Aorta (tissue), 5 donors: ENCODE data around the gene TRAPPC1. TPM values are rescaled to one million over a fixed set of nuclear protein-coding genes. Genes with fewer than 3 reads are reported as not detected.

Source experiments
- ATAC-seq: fragments of 200-7000 bp; cut with Tn5 transposase; one replicate; pipeline ENCODE4 v1.9.1; 2022; ENCODE audit warnings: moderate library complexity; ENCODE audit not compliant: low FRiP score
- DNase-seq, 2 donors: peaks; one replicate each; pipeline ENCODE4 v3.0.0-alpha.2; 2020
- H3K27ac ChIP-seq, 2 donors: one replicate each; pipeline ENCODE4 v1.5.1; 2013; ENCODE audit warnings: low read length in 2 of 2, mild to moderate bottlenecking in 2 of 2, moderate library complexity in 2 of 2, control low read depth in 1 of 2, inconsistent platforms in 1 of 2, low read depth in 1 of 2
- H3K27me3 ChIP-seq, 2 donors: one replicate each; pipeline ENCODE4 v1.6.1; 2013; ENCODE audit warnings: control low read depth in 1 of 2, low read length in 1 of 2, mild to moderate bottlenecking in 1 of 2, moderate library complexity in 1 of 2; ENCODE audit not compliant: insufficient read depth in 2 of 2, control insufficient read depth in 1 of 2
- H3K36me3 ChIP-seq, 2 donors: one replicate each; pipeline ENCODE4 v1.6.1; 2013; ENCODE audit warnings: control low read depth in 1 of 2, low read length in 1 of 2, mild to moderate bottlenecking in 1 of 2; ENCODE audit not compliant: insufficient read depth in 2 of 2, control insufficient read depth in 1 of 2
- H3K4me1 ChIP-seq, 2 donors: one replicate each; pipeline ENCODE4 v1.6.1; 2013; ENCODE audit warnings: low read length in 2 of 2, control low read depth in 1 of 2, mild to moderate bottlenecking in 1 of 2, moderate library complexity in 1 of 2; ENCODE audit not compliant: insufficient read depth in 2 of 2, control insufficient read depth in 1 of 2
- H3K4me3 ChIP-seq, 2 donors: one replicate each; pipeline ENCODE4 v1.5.1; 2013; ENCODE audit warnings: low read length in 2 of 2, control low read depth in 1 of 2, mild to moderate bottlenecking in 1 of 2
- H3K9me3 ChIP-seq: one replicate; pipeline ENCODE4 v1.6.1; 2013; ENCODE audit warnings: mild to moderate bottlenecking, low read length; ENCODE audit not compliant: control insufficient read depth
- WGBS, 2 donors: extraction: QIAGEN DNeasy Blood & Tissue Kit; methylation state at CpG; one replicate each; pipeline ENCODE4 v1.1.7; 2013; 5-methylcytosine and 5-hydroxymethylcytosine counted together
- intact Hi-C, 2 donors: fragments of 100-400 bp; cut with DNase I; formaldehyde crosslinking; loops; one replicate each; pipeline versions ENCODE4 v1.14.2 to v1.15.0; 2022
- polyA plus RNA-seq, 2 donors: library from polyadenylated mRNA; stranded (reverse); fragments of 200-250 nt; gene quantifications; one replicate each; pipeline ENCODE4 v1.2.3, GENCODE V29; 2013
- total RNA-seq, 2 donors: library from RNA; stranded (reverse); fragmentation: NEBNext Ultra II Directional; extraction: Animal tissue kit (Norgen Biotek cat#: 25700); gene quantifications; one replicate each; pipeline ENCODE4 v1.2.1, GENCODE V29; 2021
- donor health status: healthy with polysubstance abuse.
- donor health status: Bipolar disorder and iron deficiency.
- donor health status: DM: no; HTN: no; CAD: no.
- donor health status: DM: no; HTN: no; CAD: no.
- donor health status: DM: yes; HTN: yes; CAD: no.

TRAPPC1 gene
- total and polyA plus RNA-seq, 4 donors: 70.3 to 126 (median 97.1) TPM

GRCh38 chr17:7930841-7931631 lies 710 bp downstream of the TRAPPC1 start:
- ATAC-seq: no peak
- intact Hi-C loops: loop anchor here in 1 of 2 donors (10.0 kb wide), 1 partner anchor 124 kb away; no protein-coding TSS in a partner anchor
- DNase-seq: no peak
- Histone ChIP-seq H3K27me3 (no peaks in the 10 kb centered on the region), H3K27ac (no peak overlapping the region), H3K36me3 (no peaks in the 10 kb centered on the region), H3K4me1 (no peaks in the 10 kb centered on the region), H3K4me3 (peak overlapping the region; percentile 45 to 59), H3K9me3 (no peaks in the 10 kb centered on the region)
- WGBS, 2 donors: 38% methylated on average over 20 of the region's 20 CpGs

- Histone ChIP-seq H3K4me3 (no peak within 1 kb of the TSS), H3K9me3 (no peaks in the 10 kb centered on the region), H3K27ac (no peak within 1 kb of the TSS), H3K36me3 (no peaks in the 10 kb centered on the region), H3K27me3 (no peaks in the 10 kb centered on the region), H3K4me1 (no peaks in the 10 kb centered on the region)
- no peak for ATAC-seq
- intact Hi-C loops: loop anchor here in 1 of 2 donors (10.0 kb wide), 1 partner anchor 125 kb away; no protein-coding TSS in a partner anchor
- peak in 1 of 2 donors; percentile 64 for DNase-seq
- 32 to 39% methylated on average over 62 to 67 of the region's 67 CpGs for WGBS, 2 donors
These were observed 2.4 kb downstream of the TRAPPC1 start, which contains the start of gene KCNAB3 for GRCh38 chr17:7929158-7930023. Gene KCNAB3, minus strand, starts transcription at chr17:7929856. Its CDS starts 421 bp downstream, at chr17:7929435.

DNA sequence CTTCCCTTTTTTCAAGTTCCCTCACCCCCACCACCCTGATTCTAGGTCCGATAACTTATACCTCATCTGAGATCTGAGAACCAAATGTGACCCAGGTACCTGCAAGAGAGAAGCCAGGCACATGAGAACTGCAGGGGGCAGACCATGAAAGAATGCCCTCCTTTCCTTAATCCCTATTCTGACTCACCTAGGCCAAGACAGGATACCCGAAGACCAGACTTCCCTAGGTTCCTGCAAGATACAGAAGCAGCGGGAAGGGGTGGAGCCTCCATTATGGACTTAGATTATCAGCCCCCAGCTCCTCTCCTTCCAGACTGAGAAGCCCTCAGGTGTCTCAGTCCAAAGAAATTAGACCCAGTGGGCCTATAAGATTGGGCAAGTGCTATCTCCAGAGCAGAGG lies 4.2 kb downstream of the TRAPPC1 start:
- DNase-seq (no peak), ATAC-seq (no peak)
- WGBS, 2 donors: 84 to 94% methylated on average over 3 of the region's 3 CpGs
- H3K27me3 ChIP-seq: no peaks in the 10 kb centered on the region
- no peaks in the 10 kb centered on the region for H3K9me3 ChIP-seq
- no peak overlapping the region for H3K4me3 ChIP-seq
- H3K4me1 ChIP-seq: no peaks in the 10 kb centered on the region
- intact Hi-C loops: no loop called here
- no peaks in the 10 kb centered on the region for H3K36me3 ChIP-seq
- H3K27ac ChIP-seq: no peak overlapping the region

- ATAC-seq: peak; percentile 92
- H3K27ac ChIP-seq: no peak overlapping the region
- DNase-seq: peak; percentile 92 to 94
- 21 to 22% methylated on average over 43 to 45 of the region's 45 CpGs for WGBS, 2 donors
- no peaks in the 10 kb centered on the region for H3K9me3 ChIP-seq
- H3K27me3 ChIP-seq: no peaks in the 10 kb centered on the region
- intact Hi-C loops: loop anchor here in 1 of 2 donors (5.0 kb wide), 1 partner anchor 61 kb away; no protein-coding TSS in a partner anchor
- H3K4me1 ChIP-seq: no peaks in the 10 kb centered on the region
- H3K4me3 ChIP-seq: peak overlapping the region in 1 of 2 donors; percentile 21
- no peaks in the 10 kb centered on the region for H3K36me3 ChIP-seq
These were observed 8.7 kb downstream of the TRAPPC1 start for GRCh38 chr17:7922845-7923628.

GRCh38 chr17:7922269-7922844 lies 9.4 kb downstream of the TRAPPC1 start:
- ATAC-seq (no peak), DNase-seq (no peak)
- H3K36me3 ChIP-seq: no peaks in the 10 kb centered on the region

GRCh38 chr17:7916808-7917207 lies 14.9 kb downstream of the TRAPPC1 start:
- peak; percentile 19 to 48 for DNase-seq
- Histone ChIP-seq H3K27me3 (no peaks in the 10 kb centered on the region), H3K9me3 (no peaks in the 10 kb centered on the region), H3K36me3 (no peaks in the 10 kb centered on the region), H3K4me1 (no peaks in the 10 kb centered on the region), H3K4me3 (no peak overlapping the region), H3K27ac (peak overlapping the region in 1 of 2 donors; percentile 76)
- intact Hi-C loops: no loop called here
- ATAC-seq: no peak
- 42 to 50% methylated on average over 2 of the region's 2 CpGs for WGBS, 2 donors

More at GRCh38 chr17:7922269-7922844, 9.4 kb downstream of the TRAPPC1 start:
- Histone ChIP-seq H3K27ac (no peak overlapping the region), H3K9me3 (no peaks in the 10 kb centered on the region), H3K27me3 (no peaks in the 10 kb centered on the region), H3K4me3 (peak overlapping the region in 1 of 2 donors; percentile 21), H3K4me1 (no peaks in the 10 kb centered on the region)
- intact Hi-C loops: loop anchor here in 1 of 2 donors (5.0 kb wide), 1 partner anchor 60 kb away; no protein-coding TSS in a partner anchor
- 13 to 16% methylated on average over 16 of the region's 16 CpGs for WGBS, 2 donors

- peak in 1 of 2 donors; percentile 74 for DNase-seq
- no peaks in the 10 kb centered on the region for H3K27me3 ChIP-seq
- no peaks in the 10 kb centered on the region for H3K36me3 ChIP-seq
- 21 to 26% methylated on average over 14 to 15 of the region's 15 CpGs for WGBS, 2 donors
- H3K27ac ChIP-seq: peak overlapping the region in 1 of 2 donors; percentile 76
- no peaks in the 10 kb centered on the region for H3K9me3 ChIP-seq
- H3K4me3 ChIP-seq: peak overlapping the region in 1 of 2 donors; percentile 6
- intact Hi-C loops: no loop called here
- no peak for ATAC-seq
- no peaks in the 10 kb centered on the region for H3K4me1 ChIP-seq
These were observed 15.4 kb downstream of the TRAPPC1 start for GRCh38 chr17:7916385-7916682.
